Lung (tissue), 12 donors: ENCODE results near the gene KRTAP1-4. TPM values are rescaled to one million over a fixed set of nuclear protein-coding genes. Genes with fewer than 3 reads are reported as not detected.

Experiments
- ATAC-seq: fragments of 200-7000 bp; cut with Tn5 transposase; one replicate; pipeline ENCODE4 v1.9.1; 2020; ENCODE audit warnings: moderate number of reproducible peaks; ENCODE audit not compliant: insufficient read depth, low FRiP score
- DNase-seq, 3 donors: peaks; one replicate each; pipeline ENCODE4 v3.0.0-alpha.2; 2013 to 2017
- H3K27ac ChIP-seq, 2 donors: one replicate each; pipeline ENCODE4 v1.5.1; 2013; ENCODE audit warnings: mild to moderate bottlenecking in 2 of 2, moderate library complexity in 2 of 2, control low read depth in 1 of 2, inconsistent platforms in 1 of 2, low read depth in 1 of 2, low read length in 1 of 2
- H3K27me3 ChIP-seq, 3 donors: one replicate each; pipeline ENCODE4 v1.5.1; 2013; ENCODE audit warnings: low read length in 2 of 3; ENCODE audit not compliant: control insufficient read depth in 3 of 3, insufficient read depth in 3 of 3
- H3K36me3 ChIP-seq, 4 donors: one replicate each; pipeline ENCODE4 v1.5.1; 2013; ENCODE audit warnings: low read length in 4 of 4, mild to moderate bottlenecking in 1 of 4, moderate library complexity in 1 of 4; ENCODE audit not compliant: control insufficient read depth in 4 of 4, insufficient read depth in 4 of 4
- H3K4me1 ChIP-seq, 5 donors: one replicate each; pipeline ENCODE4 v1.5.1; 2013; ENCODE audit warnings: low read length in 5 of 5, mild to moderate bottlenecking in 2 of 5, moderate library complexity in 1 of 5; ENCODE audit not compliant: control insufficient read depth in 5 of 5, insufficient read depth in 5 of 5
- H3K4me3 ChIP-seq: one replicate; pipeline ENCODE4 v1.5.1; 2013; ENCODE audit warnings: mild to moderate bottlenecking, control low read depth, moderate library complexity
- H3K9ac ChIP-seq, 2 donors: one replicate each; pipeline ENCODE4 v1.5.1; 2013; ENCODE audit warnings: low read length in 2 of 2, control low read depth in 1 of 2; ENCODE audit not compliant: insufficient read depth in 1 of 2
- H3K9me3 ChIP-seq, 4 donors: one replicate each; pipeline ENCODE4 v1.5.1; 2013; ENCODE audit warnings: low read length in 3 of 4, mild to moderate bottlenecking in 1 of 4, moderate library complexity in 1 of 4; ENCODE audit not compliant: control insufficient read depth in 4 of 4, insufficient read depth in 3 of 4
- CTCF ChIP-seq: IDR thresholded peaks from 2 replicates; pipeline ENCODE4 v1.5.1; 2012; ENCODE audit warnings: mild to moderate bottlenecking; ENCODE audit errors: control extremely low read depth, extremely low read depth
- WGBS, 2 donors: extraction: QIAGEN DNeasy Blood & Tissue Kit; methylation state at CpG; one replicate each; pipeline ENCODE4 v1.1.7; 2013; 5-methylcytosine and 5-hydroxymethylcytosine counted together
- polyA plus RNA-seq, 2 donors: library from polyadenylated mRNA; stranded (reverse); fragments of 200-250 nt; gene quantifications; one replicate each; pipeline ENCODE4 v1.2.1, GENCODE V29; 2013
- total RNA-seq, 2 donors: library from RNA; depleted of rRNA in 1 of 2; stranded (reverse); fragments of >200 nt in 1 of 2; gene quantifications; one replicate each; pipeline ENCODE4 v1.2.1, GENCODE V29; 2014 to 2021
- donor health status: control.
- donor health status: control.
- donor health status: Bipolar disorder and iron deficiency.
- donor health status: healthy.
- donor health status: DM: yes; HTN: yes; CAD: no.

KRTAP1-4 gene
- total and polyA plus RNA-seq, 4 donors: not detected

DNA sequence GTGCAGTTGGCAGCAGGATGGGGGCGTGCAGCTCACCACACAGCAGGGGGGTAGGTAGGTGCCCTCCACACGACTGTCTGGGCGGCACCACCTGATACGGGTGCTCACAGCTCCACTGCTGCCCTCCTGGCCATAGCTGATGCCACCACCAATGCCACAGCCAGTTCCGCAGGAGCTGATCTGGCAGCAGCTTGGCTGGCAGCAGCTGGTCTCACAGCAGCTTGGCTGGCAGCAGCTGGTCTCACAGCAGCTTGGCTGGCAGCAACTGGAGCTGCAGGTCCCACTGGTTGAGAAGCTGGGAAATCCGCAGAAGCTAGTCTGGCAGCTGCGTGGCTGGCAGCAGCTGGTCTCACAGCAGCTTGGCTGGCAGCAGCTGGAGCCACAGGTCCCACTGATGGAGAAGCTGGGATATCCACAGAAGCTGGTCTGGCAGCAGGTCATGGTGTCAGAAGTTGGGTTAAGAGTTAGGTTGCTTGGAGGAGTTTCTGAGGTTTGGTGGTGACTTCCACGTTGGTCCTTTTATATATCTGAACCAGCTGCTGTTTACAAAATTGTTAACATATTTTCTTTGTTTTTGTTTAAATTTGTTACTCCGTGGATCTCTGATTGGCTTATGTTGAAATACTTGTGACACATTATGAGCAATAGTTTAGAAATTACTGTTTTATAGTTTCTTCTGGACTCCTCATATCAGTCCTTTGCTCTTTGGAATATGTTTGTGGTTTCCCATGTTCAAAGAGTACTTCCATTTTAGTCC lies 3.1 kb downstream of the KRTAP1-4 start, which contains the start of gene KRTAP1-5:
KRTAP1-5 (minus strand) TSS at position 494 of the 757 bp plus-strand sequence; CDS start at position 441, 53 bp downstream.
- Histone ChIP-seq H3K9me3 (peaks cover 0 to 4% (median 0%) of the 10 kb centered on the region in 4 donors), H3K9ac (no peak within 1 kb of the TSS), H3K36me3 (no peaks in the 10 kb centered on the region), H3K4me1 (no peaks in the 10 kb centered on the region), H3K4me3 (no peak within 1 kb of the TSS), H3K27ac (no peak within 1 kb of the TSS), H3K27me3 (no peaks in the 10 kb centered on the region)
- ATAC-seq: no peak
- no peak for DNase-seq
- no peak for TF ChIP-seq CTCF
- 77 to 85% methylated on average over 9 of the region's 9 CpGs for WGBS, 2 donors

GRCh38 chr17:41024697-41025096 lies 5.3 kb downstream of the KRTAP1-4 start:
- Histone ChIP-seq H3K27ac (no peak overlapping the region), H3K9me3 (peaks cover 0 to 4% (median 0%) of the 10 kb centered on the region in 4 donors), H3K9ac (no peak overlapping the region), H3K4me1 (no peaks in the 10 kb centered on the region), H3K27me3 (no peaks in the 10 kb centered on the region), H3K4me3 (no peak overlapping the region), H3K36me3 (no peaks in the 10 kb centered on the region)
- ATAC-seq (no peak), DNase-seq (no peak)
- 70 to 82% methylated on average over 3 of the region's 3 CpGs for WGBS, 2 donors
- no peak for TF ChIP-seq CTCF

- TF ChIP-seq CTCF: no peak
- Histone ChIP-seq H3K4me1 (no peaks in the 10 kb centered on the region), H3K36me3 (no peaks in the 10 kb centered on the region), H3K27ac (no peak overlapping the region), H3K9ac (no peak overlapping the region), H3K4me3 (no peak overlapping the region), H3K9me3 (peaks cover 0 to 4% (median 1%) of the 10 kb centered on the region in 4 donors), H3K27me3 (no peaks in the 10 kb centered on the region)
- DNase-seq: no peak
- ATAC-seq: no peak
Measured at GRCh38 chr17:41020336-41020735, 9.7 kb downstream of the KRTAP1-4 start.
